GM20000 (cell line): ENCODE measurements around the gene LONP1.
"Not testable (repeated sequence)": the region's sequence is repeated elsewhere in the genome, so short reads cannot be mapped to it uniquely, and the experiment has no call there.

ENCODE experiments used
- DNase-seq: peaks from one replicate; pipeline ENCODE4 v3.0.0; 2012; ENCODE audit warnings: low spot score
- TF ChIP-seq, protein P1 (sequence below): IDR thresholded peaks from 2 replicates; pipeline ENCODE4 v1.5.1; 2012; ENCODE audit warnings: mild to moderate bottlenecking, control low read depth; ENCODE audit errors: extremely low read depth, missing control alignments

LONP1 gene

DNA sequence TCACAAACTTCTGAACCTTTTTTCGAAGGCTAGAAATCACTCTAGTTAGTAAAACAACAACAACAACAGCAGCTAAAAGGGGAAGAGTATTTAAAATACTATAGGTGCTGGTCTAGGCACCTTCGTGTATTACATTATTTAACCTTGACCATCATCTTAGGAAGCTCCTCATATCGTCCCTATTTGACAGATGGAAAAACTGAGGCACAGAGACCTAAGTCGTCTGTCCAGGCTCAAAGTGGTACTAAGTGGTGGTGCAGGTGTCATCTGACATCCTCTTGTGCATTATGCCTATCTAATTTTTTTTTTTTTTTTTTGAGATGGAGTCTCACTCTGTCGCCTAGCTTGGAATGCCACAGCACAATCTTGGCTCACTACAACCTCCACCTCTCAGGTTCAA, 29.6 kb upstream of the LONP1 start:
- no peak for DNase-seq
- TF ChIP-seq, protein P1, sequence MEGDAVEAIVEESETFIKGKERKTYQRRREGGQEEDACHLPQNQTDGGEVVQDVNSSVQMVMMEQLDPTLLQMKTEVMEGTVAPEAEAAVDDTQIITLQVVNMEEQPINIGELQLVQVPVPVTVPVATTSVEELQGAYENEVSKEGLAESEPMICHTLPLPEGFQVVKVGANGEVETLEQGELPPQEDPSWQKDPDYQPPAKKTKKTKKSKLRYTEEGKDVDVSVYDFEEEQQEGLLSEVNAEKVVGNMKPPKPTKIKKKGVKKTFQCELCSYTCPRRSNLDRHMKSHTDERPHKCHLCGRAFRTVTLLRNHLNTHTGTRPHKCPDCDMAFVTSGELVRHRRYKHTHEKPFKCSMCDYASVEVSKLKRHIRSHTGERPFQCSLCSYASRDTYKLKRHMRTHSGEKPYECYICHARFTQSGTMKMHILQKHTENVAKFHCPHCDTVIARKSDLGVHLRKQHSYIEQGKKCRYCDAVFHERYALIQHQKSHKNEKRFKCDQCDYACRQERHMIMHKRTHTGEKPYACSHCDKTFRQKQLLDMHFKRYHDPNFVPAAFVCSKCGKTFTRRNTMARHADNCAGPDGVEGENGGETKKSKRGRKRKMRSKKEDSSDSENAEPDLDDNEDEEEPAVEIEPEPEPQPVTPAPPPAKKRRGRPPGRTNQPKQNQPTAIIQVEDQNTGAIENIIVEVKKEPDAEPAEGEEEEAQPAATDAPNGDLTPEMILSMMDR, result no peak

DNA sequence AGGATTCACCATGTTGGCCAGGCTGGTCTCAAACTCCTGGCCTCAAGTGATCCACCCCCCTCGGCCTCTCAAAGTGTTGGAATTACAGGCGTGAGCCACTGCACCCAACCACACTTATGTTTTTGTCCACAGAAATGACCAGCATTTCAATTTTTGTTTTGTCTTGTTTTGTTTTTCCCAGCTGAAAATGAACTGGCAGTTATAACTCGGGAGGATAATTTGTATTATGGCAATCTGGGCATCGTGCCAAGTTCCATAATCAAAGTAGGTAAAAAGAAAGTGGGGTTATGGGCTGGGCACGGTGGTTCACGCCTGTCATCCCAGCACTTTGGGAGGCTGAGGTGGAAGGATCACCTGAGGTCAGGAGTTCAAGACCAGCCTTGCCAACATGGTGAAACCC, 29.0 kb upstream of the LONP1 start:
- DNase-seq, result not testable (repeated sequence)

DNA sequence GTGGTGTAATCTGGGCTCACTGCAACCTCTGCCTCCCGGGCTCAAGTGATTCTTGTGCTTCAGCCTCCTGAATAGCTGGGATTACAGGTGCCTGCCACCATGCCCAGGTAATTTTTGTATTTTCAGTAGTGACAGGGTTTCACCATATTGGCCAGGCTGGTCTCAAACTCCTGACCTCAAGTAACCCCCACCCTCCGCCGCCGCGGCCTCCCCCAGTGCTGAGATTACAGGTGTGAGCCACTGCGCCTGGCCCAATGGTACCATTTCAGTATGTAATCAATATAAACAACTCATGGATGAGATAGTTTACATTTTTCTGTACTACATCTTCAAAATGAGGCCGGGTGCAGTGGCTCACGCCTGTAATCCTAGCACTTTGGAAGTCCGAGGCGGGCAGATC, 25.1 kb upstream of the LONP1 start:
- DNase-seq, result not testable (repeated sequence)

DNA sequence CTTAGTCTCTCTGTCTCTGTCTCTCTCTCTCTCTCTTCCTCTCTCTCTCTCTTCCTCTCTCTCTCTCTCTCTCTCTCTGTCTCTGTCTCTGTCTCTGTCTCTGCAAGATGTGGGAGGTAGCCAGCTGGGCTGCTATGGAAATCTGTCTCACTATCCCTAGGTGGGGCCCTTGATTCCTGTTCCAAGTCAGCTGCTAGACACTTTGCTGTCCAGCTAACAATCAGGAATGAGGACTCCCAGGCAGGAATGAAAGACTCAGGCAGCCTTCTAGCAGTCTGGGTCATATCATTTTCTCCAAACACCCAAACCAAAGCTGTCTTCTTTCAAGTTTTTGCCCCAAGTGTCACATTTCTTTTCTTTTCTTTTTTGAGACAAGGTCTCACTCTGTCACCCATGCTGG, 23.7 kb upstream of the LONP1 start:
- TF ChIP-seq, protein P1, result no peak
- no peak for DNase-seq

DNA sequence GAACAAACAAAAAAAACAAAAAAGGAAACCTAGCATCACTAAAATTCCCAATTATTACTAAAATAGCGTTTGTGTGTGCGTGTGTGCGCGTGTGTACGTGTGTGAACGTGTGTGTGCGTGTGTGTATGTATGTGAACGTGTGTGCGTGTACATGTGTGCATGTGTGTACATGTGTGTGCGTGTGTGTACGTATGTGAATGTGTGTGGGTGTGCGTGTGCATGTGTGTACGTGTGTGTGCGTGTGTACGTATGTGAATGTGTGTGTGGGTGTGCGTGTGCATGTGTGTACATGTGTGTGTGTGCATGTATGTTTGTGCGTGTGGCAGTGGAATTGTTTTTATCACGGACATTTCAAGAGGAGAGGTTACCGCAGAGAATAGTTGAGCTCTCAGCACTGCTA, 22.1 kb upstream of the LONP1 start:
- DNase-seq, result no peak
- TF ChIP-seq, protein P1, result no peak

DNA sequence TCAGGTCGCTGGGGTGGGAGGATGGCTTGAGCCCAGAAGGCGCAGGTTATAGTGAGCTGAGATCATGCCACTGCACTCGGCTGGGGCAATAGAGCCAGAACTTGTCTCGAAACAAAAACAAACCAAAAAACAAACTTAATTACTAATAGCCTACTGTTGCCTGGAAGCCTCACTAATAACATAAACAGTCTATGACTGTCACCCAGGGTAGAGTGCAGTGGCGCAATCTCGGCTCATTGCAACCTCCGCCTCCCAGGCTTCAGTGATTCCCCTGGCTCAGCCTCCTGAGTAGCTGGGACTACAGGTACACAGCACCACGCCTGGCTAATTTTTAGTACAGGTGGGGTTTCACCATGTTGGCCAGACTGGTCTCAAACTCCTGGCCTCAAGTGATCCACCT, 18.5 kb upstream of the LONP1 start:
- TF ChIP-seq, protein P1, result no peak
- DNase-seq, result no peak

- not testable (repeated sequence) for DNase-seq
Measured at GRCh38 chr19:5733172-5733571, 13.2 kb upstream of the LONP1 start.

DNA sequence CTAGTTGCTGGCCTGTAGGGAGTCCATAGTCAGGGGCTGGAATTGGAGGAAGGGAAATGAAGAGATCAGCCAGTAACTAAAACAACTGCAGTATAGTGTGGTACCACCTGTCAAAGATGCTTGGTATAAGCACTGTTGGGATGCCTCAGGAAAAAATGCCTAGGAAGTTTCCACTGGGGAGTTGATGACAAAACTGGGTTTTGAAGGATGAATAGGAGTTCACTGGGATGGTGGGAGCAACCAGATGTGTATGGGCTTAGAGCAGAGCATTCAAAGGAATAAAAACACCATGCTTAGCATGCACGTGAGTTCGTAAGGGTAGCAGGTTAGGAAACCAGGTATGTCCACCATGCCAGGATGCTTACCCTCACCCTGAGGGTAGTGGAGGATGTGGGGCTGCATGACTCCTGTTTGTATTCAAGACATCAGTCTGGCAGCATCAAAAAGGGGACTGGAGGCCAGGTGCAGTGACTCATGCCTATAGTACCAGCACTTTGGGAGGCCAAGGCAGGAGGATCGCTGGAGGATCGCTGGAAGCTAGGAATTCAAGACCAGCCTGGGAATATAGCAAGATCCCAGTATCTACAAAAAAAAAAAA, 7.6 kb upstream of the LONP1 start:
- no peak for DNase-seq
- TF ChIP-seq, protein P1, result no peak

- TF ChIP-seq, protein P1, result no peak
- no peak for DNase-seq
Measured at GRCh38 chr19:5719274-5719960, 529 bp downstream of the LONP1 start.
